ENCODE measurements around the gene ANTKMT. TPM values are rescaled to one million over a fixed set of nuclear protein-coding genes. Genes with fewer than 3 reads are reported as not detected.
"Not testable (repeated sequence)": the region's sequence is repeated elsewhere in the genome, so short reads cannot be mapped to it uniquely, and the experiment has no call there.

ANTKMT gene
- total RNA-seq, 2 donors from 2014 or later, result 29.7 to 46.7 TPM

DNA sequence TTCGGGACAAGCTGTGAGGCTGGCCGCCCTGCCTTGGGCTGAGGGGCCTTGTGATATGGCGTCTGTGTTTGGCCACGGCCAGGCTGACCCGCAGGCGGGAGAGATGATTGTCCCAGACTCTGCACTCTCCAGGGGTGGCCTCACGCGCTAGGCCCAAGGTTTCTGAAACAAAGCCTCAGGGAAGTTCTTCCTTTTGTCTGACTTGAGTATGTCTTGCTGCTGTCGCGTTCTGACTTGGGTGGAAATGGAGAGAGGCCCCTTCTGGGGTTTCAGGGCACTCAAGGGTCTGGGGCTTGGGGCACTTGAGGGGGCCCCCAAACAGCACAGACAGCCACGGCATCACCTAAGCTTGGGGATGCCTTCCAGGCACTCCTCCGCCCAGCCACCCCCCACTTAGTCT is 9.9 kb upstream of the ANTKMT start:
- TF ChIP-seq, protein P1, sequence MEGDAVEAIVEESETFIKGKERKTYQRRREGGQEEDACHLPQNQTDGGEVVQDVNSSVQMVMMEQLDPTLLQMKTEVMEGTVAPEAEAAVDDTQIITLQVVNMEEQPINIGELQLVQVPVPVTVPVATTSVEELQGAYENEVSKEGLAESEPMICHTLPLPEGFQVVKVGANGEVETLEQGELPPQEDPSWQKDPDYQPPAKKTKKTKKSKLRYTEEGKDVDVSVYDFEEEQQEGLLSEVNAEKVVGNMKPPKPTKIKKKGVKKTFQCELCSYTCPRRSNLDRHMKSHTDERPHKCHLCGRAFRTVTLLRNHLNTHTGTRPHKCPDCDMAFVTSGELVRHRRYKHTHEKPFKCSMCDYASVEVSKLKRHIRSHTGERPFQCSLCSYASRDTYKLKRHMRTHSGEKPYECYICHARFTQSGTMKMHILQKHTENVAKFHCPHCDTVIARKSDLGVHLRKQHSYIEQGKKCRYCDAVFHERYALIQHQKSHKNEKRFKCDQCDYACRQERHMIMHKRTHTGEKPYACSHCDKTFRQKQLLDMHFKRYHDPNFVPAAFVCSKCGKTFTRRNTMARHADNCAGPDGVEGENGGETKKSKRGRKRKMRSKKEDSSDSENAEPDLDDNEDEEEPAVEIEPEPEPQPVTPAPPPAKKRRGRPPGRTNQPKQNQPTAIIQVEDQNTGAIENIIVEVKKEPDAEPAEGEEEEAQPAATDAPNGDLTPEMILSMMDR (IDR thresholded peaks at IDR 0.05), result no peak
- Histone ChIP-seq H3K9me3 (no peaks in the 10 kb centered on the region), H3K27me3 (replicated peaks; ENCODE audit: insufficient read depth) (peaks cover 11% of the 10 kb centered on the region), H3K4me1 (ENCODE audit: control insufficient read depth in 1 of 2, low read depth in 2 of 2) (peaks cover 12 to 23% of the 10 kb centered on the region in 2 donors), H3K4me3 (no peak overlapping the region), H3K36me3 (no peaks in the 10 kb centered on the region), H3K27ac (no peak overlapping the region)
- DNase-seq (ENCODE audit: low spot score), result no peak
- ATAC-seq (ENCODE audit: insufficient number of reproducible peaks, low FRiP score, low read depth), result no peak

DNA sequence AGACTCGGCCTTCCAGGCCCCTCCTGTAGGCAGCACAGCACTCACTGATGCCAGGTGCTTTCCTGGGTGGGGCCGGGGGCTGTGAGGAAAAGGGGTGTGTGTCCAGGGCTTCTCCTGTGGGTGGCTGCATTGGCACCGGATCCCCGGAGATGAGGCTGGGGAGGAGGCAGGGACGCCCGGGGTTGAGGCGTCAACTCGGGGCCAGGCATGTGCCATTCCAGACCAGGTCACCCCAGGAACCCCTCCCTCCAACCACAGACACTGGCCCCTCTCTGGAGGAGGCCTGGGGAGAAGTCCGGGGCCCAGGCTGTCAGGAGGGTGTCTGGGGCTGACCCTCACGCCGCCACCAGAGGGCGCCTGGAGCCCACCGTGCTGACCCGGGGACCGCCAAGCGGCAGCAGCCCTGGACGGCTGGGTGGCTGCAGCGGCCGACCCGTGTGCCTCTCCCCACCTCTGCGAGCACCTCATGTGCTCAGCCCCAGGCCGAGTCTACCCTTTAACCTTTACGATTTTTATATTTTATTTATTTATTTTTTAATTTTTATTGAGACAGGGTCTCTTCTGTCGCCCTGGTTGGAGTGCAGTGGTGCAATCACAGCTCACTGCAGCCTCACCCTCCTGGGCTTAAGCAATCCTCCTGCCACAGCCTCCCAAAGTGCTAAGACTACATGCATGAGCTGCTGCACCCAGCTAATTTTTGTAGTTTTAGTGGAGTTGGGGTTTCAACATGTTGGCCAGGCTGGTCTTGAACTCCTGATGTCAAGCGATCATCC is 9.2 kb upstream of the ANTKMT start:
- H3K4me3 ChIP-seq, result no peak overlapping the region
- H3K9me3 ChIP-seq, result no peaks in the 10 kb centered on the region
- no peak for ATAC-seq (ENCODE audit: insufficient number of reproducible peaks, low FRiP score, low read depth)
- no peak overlapping the region for H3K27ac ChIP-seq
- peaks cover 11% of the 10 kb centered on the region for H3K27me3 ChIP-seq (replicated peaks; ENCODE audit: insufficient read depth)
- TF ChIP-seq, protein P1 (IDR thresholded peaks at IDR 0.05), result peak; percentile 93
- no peaks in the 10 kb centered on the region for H3K36me3 ChIP-seq
- DNase-seq (ENCODE audit: low spot score), result no peak
- peaks cover 12 to 30% of the 10 kb centered on the region in 2 donors for H3K4me1 ChIP-seq (ENCODE audit: control insufficient read depth in 1 of 2, low read depth in 2 of 2)

DNA sequence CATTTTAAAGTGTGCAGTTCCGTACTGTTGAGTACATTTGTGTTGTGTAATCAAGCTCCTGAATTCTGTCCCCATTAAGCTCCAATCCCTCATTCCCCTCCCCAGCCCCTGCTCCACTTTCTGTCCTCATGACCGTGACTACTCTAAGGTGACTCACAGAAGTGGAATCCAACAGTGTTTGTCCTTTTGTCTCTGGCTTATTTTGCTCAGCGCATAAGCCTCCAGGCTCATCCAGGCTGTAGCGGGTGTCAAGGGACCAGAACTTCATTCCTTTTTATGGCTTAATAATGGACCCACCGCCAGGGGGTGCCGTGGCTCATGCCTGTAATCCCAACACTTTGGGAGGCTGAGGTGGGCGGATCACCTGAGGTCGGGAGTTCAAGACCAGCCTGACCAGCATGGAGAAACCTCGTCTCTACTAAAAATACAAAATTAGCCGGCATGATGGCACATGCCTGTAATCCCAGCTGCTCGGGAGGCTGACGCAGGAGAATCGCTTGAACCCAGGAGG is 8.2 kb upstream of the ANTKMT start:
- not testable (repeated sequence) for ATAC-seq (ENCODE audit: insufficient number of reproducible peaks, low FRiP score, low read depth); H3K27me3 ChIP-seq (replicated peaks; ENCODE audit: insufficient read depth); H3K4me3 ChIP-seq; H3K36me3 ChIP-seq; H3K9me3 ChIP-seq; H3K27ac ChIP-seq; DNase-seq (ENCODE audit: low spot score)
- peaks cover 12 to 32% of the 10 kb centered on the region in 2 donors for H3K4me1 ChIP-seq (ENCODE audit: control insufficient read depth in 1 of 2, low read depth in 2 of 2)
- TF ChIP-seq, protein P1 (IDR thresholded peaks at IDR 0.05), result peak; percentile 14

DNA sequence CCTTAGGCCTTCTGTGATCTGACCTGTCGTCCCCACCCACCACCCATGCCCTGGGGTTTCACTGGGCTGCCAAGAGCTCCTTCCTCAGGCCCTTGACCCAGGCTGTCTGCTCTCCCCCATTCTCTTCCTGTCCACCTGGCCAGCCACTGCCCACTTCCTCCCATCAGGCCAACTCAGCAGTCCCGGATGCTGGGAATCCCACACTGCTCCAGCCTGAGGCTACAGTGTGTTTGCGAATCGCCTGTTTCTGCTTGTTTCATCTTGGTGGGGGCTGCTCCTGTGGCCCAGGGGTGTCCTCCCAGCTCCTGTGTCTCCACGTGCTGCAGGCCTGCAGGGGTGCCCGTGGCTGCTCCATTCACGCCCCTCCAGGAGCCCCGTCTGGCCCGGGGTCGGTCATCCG is 6.9 kb upstream of the ANTKMT start:
- Histone ChIP-seq H3K36me3 (no peaks in the 10 kb centered on the region), H3K27ac (no peak overlapping the region), H3K4me3 (no peak overlapping the region), H3K9me3 (no peaks in the 10 kb centered on the region), H3K27me3 (replicated peaks; ENCODE audit: insufficient read depth) (no peaks in the 10 kb centered on the region), H3K4me1 (ENCODE audit: control insufficient read depth in 1 of 2, low read depth in 2 of 2) (peaks cover 12 to 32% of the 10 kb centered on the region in 2 donors)
- TF ChIP-seq, protein P1 (IDR thresholded peaks at IDR 0.05), result no peak
- ATAC-seq (ENCODE audit: insufficient number of reproducible peaks, low FRiP score, low read depth), result no peak
- no peak for DNase-seq (ENCODE audit: low spot score)

DNA sequence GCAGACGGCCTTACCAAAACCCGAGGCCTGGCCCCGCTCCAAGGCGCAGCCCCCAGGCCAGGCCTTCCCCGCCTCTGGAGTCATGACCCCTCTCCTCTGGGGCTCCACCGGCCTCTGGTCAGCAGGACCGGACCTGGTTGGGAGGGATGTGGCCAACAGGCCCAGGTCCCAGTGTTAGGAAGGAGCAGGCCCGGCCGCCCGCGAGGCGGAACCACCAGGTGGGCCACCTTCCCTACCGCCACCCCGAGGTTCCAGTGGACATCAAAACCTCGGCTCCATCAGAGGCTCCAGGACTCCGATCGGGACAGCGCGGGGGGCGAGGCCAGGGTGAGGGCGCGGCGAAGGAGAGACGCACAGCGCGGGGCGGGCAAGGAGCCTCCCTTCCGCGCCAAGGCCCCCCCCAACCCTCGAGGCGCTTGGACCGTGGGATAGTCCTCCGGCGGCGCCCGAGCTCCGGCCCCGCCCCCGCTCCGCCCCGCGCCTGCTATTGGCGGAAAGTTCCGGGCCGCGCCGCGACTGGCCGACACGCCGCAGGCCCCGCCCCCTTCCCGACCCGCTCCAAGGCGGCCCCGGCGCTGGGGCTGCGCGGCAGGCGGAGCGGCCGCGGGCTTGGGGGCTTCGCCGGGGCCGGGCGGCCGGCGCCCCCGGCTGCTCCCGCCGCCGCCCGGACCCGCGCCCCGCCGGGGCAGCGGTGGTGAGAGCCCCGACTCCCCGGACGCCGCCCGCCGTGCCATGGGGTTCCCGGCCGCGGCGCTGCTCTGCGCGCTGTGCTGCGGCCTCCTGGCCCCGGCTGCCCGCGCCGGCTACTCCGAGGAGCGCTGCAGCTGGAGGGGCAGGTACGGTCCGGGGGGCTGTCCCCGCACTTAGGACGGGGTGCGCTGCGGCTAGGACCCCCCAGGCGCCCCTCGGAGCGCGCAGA is 6.1 kb upstream of the ANTKMT start, which contains the start of gene METRN:
Gene METRN, plus strand, starts transcription at position 561 of the 919 bp plus-strand sequence. Its CDS starts 172 bp downstream, at position 733.
- H3K4me3 ChIP-seq, result peak within 1 kb of the TSS; percentile 81
- DNase-seq (ENCODE audit: low spot score), result peak; percentile 57
- no peaks in the 10 kb centered on the region for H3K9me3 ChIP-seq
- ATAC-seq (ENCODE audit: insufficient number of reproducible peaks, low FRiP score, low read depth), result peak; percentile 87
- H3K27ac ChIP-seq, result no peak within 1 kb of the TSS
- no peaks in the 10 kb centered on the region for H3K36me3 ChIP-seq
- no peaks in the 10 kb centered on the region for H3K27me3 ChIP-seq (replicated peaks; ENCODE audit: insufficient read depth)
- TF ChIP-seq, protein P1 (IDR thresholded peaks at IDR 0.05), result no peak
- peaks cover 11 to 28% of the 10 kb centered on the region in 2 donors for H3K4me1 ChIP-seq (ENCODE audit: control insufficient read depth in 1 of 2, low read depth in 2 of 2)
